ENCODE measurements around the gene HAPLN3. TPM values are rescaled to one million over a fixed set of nuclear protein-coding genes. Genes with fewer than 3 reads are reported as not detected.

Gene HAPLN3
- total and polyA plus RNA-seq, 10 of the 15 experiments (the other 5 are each of a cell fraction or from before 2014, with no cell fraction given): 0.20 to 5.0 (median 1.4) TPM; not detected in 1

DNA sequence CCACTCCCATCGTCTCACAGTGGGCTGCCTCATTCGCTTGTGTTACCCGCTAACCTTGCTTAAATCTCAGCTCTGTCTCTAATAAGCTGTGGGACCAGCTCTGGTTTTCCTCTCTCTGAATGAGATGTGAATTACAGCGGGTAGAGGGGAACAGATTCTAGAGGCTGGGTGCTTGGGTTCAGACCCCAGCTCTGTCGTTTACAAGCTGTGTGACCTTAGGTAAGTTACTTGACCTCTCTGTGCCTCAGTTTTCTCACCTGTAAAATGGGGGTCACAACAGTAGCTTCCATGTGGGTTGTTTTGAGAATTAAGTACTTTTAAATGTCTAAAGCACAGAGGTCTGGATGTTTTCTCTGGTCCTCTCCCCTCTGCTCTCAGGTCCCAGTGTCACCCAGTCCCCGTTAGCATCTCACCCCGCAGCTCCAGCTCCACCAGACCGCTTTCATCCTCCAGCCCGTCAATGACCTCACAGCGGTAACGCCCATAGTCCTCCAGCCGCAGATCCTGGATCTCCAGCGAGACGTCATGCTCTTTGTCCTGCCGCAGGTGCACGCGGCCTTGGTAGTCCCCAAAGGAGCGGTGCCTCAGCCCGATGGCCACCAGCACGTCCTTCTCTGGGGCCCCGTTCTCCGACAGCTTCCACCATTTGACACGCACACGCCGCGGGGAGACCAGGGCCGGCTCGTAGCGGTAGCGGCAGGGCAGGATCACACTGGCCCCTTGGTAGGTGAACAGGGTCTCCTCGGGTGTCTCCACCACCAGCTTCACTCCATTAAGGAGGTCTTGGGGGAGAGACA is 14.2 kb downstream of the HAPLN3 start:
- Histone ChIP-seq H3K4me2 (ENCODE audit: control insufficient read depth, insufficient read depth) (no peak overlapping the region), H3K79me2 (ENCODE audit: control insufficient read depth, insufficient read depth, low read length) (no peaks in the 10 kb centered on the region), H3K4me3 (no peak overlapping the region), H3K9ac (ENCODE audit: control insufficient read depth, insufficient read depth, low read length) (no peak overlapping the region), H3K4me1 (ENCODE audit: control insufficient read depth, insufficient read depth, low read length) (no peaks in the 10 kb centered on the region), H4K20me1 (ENCODE audit: control insufficient read depth, insufficient read depth) (no peaks in the 10 kb centered on the region), H3K9me3 (replicated peaks; ENCODE audit: control insufficient read depth, insufficient read depth, low read length) (no peaks in the 10 kb centered on the region), H2AFZ (ENCODE audit: control insufficient read depth, low read depth, low read length) (no peak overlapping the region), H3K27ac (ENCODE audit: control insufficient read depth, insufficient read depth) (no peak overlapping the region), H3K36me3 (ENCODE audit: control insufficient read depth in 2 of 2, insufficient read depth in 2 of 2, low read length in 1 of 2) (no peaks in the 10 kb centered on the region), H3K27me3 (replicated peaks in 1 of 2; ENCODE audit: control insufficient read depth in 2 of 2, insufficient read depth in 2 of 2, low read length in 1 of 2) (no peaks in the 10 kb centered on the region)
- ChIA-PET RAD21 (ENCODE audit: unreplicated experiment) (interaction anchor here (1.0 kb wide), 1 partner anchor 24 kb away, joined by 3 read pairs; no protein-coding TSS in a partner anchor), CTCF (interaction anchor here (0.6 to 2.0 kb wide), 6 partner anchors 11 to 414 kb away, joined by 3 to 8 read pairs (median 3); partner anchors contain the start of genes HAPLN3 and MRPL46), SMC1A (ENCODE audit: uncharacterized antibody, unreplicated experiment) (interaction anchor here (1.0 to 1.3 kb wide), 2 partner anchors 24 to 257 kb away, joined by 3 read pairs; no protein-coding TSS in a partner anchor), POLR2A (no interaction called here)
- DNase-seq (ENCODE audit: low read depth, low spot score) (no peak), FAIRE-seq (no peak), ATAC-seq (no peak)
- in situ Hi-C loops (cut with MboI) (no loop called here), intact Hi-C loops (cut with micrococcal nuclease; ENCODE audit: unreplicated experiment) (no loop called here)
- WGBS (ENCODE audit: insufficient coverage, insufficient replicate concordance, low lambda C conversion rate, missing lambda C conversion rate): 68% methylated on average over 31 of the region's 31 CpGs
- TF ChIP-seq MTA2 (IDR thresholded peaks at IDR 0.05; ENCODE audit: low read depth): no peak
- BruUV-seq (replicated peaks): TSS peak; percentile 52

DNA sequence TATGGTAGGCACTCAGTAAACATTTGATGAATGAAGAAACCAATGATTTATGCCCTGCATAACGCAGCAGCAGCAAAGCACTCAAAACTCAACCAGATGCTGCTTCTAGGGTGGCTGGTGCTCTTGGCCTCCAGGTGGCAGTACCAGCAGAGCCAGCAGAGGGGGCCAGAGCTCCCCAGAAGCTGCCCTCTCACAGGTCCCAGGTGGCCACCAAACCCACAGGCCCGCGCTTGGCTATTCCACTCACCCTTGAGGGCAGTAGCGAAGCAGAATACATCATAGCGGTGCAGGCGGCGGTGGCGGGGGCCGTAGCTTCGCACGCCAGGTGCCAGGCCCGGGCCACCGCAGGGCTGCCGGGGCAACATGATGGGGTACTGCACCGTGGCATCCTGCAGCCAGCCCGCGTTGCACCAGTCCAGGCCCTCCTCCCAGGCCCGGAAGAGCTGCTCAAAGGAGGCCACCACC is 16.6 kb downstream of the HAPLN3 start:
- DNase-seq (ENCODE audit: low read depth, low spot score) (no peak), FAIRE-seq (no peak), ATAC-seq (peak; percentile 98)
- BruUV-seq (replicated peaks): no TSS peak
- intact Hi-C loops (cut with micrococcal nuclease; ENCODE audit: unreplicated experiment): no loop called here
- H4K20me1 ChIP-seq (ENCODE audit: control insufficient read depth, insufficient read depth): no peaks in the 10 kb centered on the region
- no peaks in the 10 kb centered on the region for H3K79me2 ChIP-seq (ENCODE audit: control insufficient read depth, insufficient read depth, low read length)
- no peaks in the 10 kb centered on the region for H3K9me3 ChIP-seq (replicated peaks; ENCODE audit: control insufficient read depth, insufficient read depth, low read length)
- RAD21 ChIA-PET (ENCODE audit: unreplicated experiment): interaction anchor here (0.9 to 1.0 kb wide), 2 partner anchors 16 to 26 kb away, joined by 3 read pairs; no protein-coding TSS in a partner anchor
- H3K4me2 ChIP-seq (ENCODE audit: control insufficient read depth, insufficient read depth): no peak overlapping the region
- no peak overlapping the region for H3K4me3 ChIP-seq
- H3K27me3 ChIP-seq (replicated peaks in 1 of 2; ENCODE audit: control insufficient read depth in 2 of 2, insufficient read depth in 2 of 2, low read length in 1 of 2): no peaks in the 10 kb centered on the region
- no peak overlapping the region for H2AFZ ChIP-seq (ENCODE audit: control insufficient read depth, low read depth, low read length)
- POLR2A ChIA-PET: no interaction called here
- WGBS (ENCODE audit: insufficient coverage, insufficient replicate concordance, low lambda C conversion rate, missing lambda C conversion rate): 75% methylated on average over 18 of the region's 18 CpGs
- H3K27ac ChIP-seq (ENCODE audit: control insufficient read depth, insufficient read depth): no peak overlapping the region
- H3K36me3 ChIP-seq (ENCODE audit: control insufficient read depth in 2 of 2, insufficient read depth in 2 of 2, low read length in 1 of 2): no peaks in the 10 kb centered on the region
- in situ Hi-C loops (cut with MboI): no loop called here
- SMC1A ChIA-PET (ENCODE audit: uncharacterized antibody, unreplicated experiment): interaction anchor here (1.6 kb wide), 1 partner anchor 254 kb away, joined by 5 read pairs; no protein-coding TSS in a partner anchor
- CTCF ChIA-PET: interaction anchor here (0.7 to 2.0 kb wide), 10 partner anchors 9 to 300 kb away, joined by 3 to 10 read pairs (median 4); partner anchors contain the start of gene HAPLN3
- H3K4me1 ChIP-seq (ENCODE audit: control insufficient read depth, insufficient read depth, low read length): no peaks in the 10 kb centered on the region
- no peak overlapping the region for H3K9ac ChIP-seq (ENCODE audit: control insufficient read depth, insufficient read depth, low read length)
- TF ChIP-seq ETV6 (conservative IDR thresholded peaks at IDR 0.05 in 1 of 2, IDR thresholded peaks at IDR 0.05 in 1 of 2; ENCODE audit: borderline replicate concordance in 1 of 2, low read depth in 1 of 2) (no peak), SUPT20H (IDR thresholded peaks at IDR 0.05; ENCODE audit: borderline replicate concordance, control insufficient read depth, low read depth, low read length) (no peak), SMC3 (IDR thresholded peaks at IDR 0.05; ENCODE audit: borderline replicate concordance, low read length) (peak; percentile 28; the same call in 1 of the 2 replicates), RAD21 (IDR thresholded peaks at IDR 0.05; ENCODE audit: insufficient read depth, low read depth, low read length) (peak; percentile 36), NBN (IDR thresholded peaks at IDR 0.05) (no peak)
- TF ChIP-seq, protein P1, sequence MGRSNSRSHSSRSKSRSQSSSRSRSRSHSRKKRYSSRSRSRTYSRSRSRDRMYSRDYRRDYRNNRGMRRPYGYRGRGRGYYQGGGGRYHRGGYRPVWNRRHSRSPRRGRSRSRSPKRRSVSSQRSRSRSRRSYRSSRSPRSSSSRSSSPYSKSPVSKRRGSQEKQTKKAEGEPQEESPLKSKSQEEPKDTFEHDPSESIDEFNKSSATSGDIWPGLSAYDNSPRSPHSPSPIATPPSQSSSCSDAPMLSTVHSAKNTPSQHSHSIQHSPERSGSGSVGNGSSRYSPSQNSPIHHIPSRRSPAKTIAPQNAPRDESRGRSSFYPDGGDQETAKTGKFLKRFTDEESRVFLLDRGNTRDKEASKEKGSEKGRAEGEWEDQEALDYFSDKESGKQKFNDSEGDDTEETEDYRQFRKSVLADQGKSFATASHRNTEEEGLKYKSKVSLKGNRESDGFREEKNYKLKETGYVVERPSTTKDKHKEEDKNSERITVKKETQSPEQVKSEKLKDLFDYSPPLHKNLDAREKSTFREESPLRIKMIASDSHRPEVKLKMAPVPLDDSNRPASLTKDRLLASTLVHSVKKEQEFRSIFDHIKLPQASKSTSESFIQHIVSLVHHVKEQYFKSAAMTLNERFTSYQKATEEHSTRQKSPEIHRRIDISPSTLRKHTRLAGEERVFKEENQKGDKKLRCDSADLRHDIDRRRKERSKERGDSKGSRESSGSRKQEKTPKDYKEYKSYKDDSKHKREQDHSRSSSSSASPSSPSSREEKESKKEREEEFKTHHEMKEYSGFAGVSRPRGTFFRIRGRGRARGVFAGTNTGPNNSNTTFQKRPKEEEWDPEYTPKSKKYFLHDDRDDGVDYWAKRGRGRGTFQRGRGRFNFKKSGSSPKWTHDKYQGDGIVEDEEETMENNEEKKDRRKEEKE (IDR thresholded peaks at IDR 0.05): no peak
- TF ChIP-seq, protein P2, sequence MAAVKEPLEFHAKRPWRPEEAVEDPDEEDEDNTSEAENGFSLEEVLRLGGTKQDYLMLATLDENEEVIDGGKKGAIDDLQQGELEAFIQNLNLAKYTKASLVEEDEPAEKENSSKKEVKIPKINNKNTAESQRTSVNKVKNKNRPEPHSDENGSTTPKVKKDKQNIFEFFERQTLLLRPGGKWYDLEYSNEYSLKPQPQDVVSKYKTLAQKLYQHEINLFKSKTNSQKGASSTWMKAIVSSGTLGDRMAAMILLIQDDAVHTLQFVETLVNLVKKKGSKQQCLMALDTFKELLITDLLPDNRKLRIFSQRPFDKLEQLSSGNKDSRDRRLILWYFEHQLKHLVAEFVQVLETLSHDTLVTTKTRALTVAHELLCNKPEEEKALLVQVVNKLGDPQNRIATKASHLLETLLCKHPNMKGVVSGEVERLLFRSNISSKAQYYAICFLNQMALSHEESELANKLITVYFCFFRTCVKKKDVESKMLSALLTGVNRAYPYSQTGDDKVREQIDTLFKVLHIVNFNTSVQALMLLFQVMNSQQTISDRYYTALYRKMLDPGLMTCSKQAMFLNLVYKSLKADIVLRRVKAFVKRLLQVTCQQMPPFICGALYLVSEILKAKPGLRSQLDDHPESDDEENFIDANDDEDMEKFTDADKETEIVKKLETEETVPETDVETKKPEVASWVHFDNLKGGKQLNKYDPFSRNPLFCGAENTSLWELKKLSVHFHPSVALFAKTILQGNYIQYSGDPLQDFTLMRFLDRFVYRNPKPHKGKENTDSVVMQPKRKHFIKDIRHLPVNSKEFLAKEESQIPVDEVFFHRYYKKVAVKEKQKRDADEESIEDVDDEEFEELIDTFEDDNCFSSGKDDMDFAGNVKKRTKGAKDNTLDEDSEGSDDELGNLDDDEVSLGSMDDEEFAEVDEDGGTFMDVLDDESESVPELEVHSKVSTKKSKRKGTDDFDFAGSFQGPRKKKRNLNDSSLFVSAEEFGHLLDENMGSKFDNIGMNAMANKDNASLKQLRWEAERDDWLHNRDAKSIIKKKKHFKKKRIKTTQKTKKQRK (IDR thresholded peaks at IDR 0.05; ENCODE audit: low read depth, low read length): no peak
